ENCODE results near the gene TMEM14B.
A peak's percentile ranks its signal among the peaks of the same experiment; 100 is the strongest.
"Not testable (repeated sequence)": the region's sequence is repeated elsewhere in the genome, so short reads cannot be mapped to it uniquely, and the experiment has no call there.

Gene TMEM14B

GRCh38 chr6:10743515-10743914, 4.1 kb upstream of the TMEM14B start:
- no peaks in the 10 kb centered on the region for H3K27me3 ChIP-seq (ENCODE audit: control insufficient read depth in 1 of 2, insufficient read depth in 2 of 2, low read length in 2 of 2)
- H3K9me3 ChIP-seq (ENCODE audit: control insufficient read depth in 1 of 2, low read length in 2 of 2), result no peaks in the 10 kb centered on the region
- no peak overlapping the region for H3K27ac ChIP-seq (ENCODE audit: low read depth, low read length)
- no peak overlapping the region for H3K9ac ChIP-seq (ENCODE audit: low read depth in 1 of 2, low read length in 2 of 2)
- no peak overlapping the region for H3K4me3 ChIP-seq (ENCODE audit: low read depth in 1 of 2, low read length in 2 of 2)
- H3K4me1 ChIP-seq (ENCODE audit: control insufficient read depth in 1 of 2, insufficient read depth in 2 of 2, low read length in 2 of 2), result peaks cover 10 to 11% of the 10 kb centered on the region in 2 donors
- no peaks in the 10 kb centered on the region for H3K36me3 ChIP-seq (ENCODE audit: control insufficient read depth in 1 of 2, insufficient read depth in 2 of 2, low read length in 2 of 2)

GRCh38 chr6:10745116-10745515, 2.5 kb upstream of the TMEM14B start:
- H3K36me3 ChIP-seq (ENCODE audit: control insufficient read depth in 1 of 2, insufficient read depth in 2 of 2, low read length in 2 of 2), result no peaks in the 10 kb centered on the region
- no peak overlapping the region for H3K27ac ChIP-seq (ENCODE audit: low read depth, low read length)

DNA sequence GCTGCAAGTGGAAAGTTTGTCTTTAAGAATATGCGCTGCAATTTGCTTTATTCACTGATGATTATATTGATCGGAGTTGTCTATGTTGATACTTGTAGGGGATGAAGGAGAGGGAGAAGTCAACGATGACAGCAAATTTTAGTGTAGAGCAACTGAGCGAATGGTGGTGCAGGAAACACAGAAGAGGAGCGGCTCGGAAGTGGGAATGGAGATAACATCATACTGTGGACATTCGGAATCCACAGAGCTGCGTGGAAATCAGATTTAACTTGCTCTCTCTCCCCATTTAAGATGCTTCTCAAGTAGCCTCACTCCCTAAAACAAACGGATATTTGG, 722 bp upstream of the TMEM14B start:
- Histone ChIP-seq H3K4me3 (ENCODE audit: low read depth in 1 of 2, low read length in 2 of 2) (peak overlapping the region; percentile 80 to 98), H3K4me1 (ENCODE audit: control insufficient read depth in 1 of 2, insufficient read depth in 2 of 2, low read length in 2 of 2) (peaks cover 25 to 26% of the 10 kb centered on the region in 2 donors), H3K36me3 (ENCODE audit: control insufficient read depth in 1 of 2, insufficient read depth in 2 of 2, low read length in 2 of 2) (peaks cover 0 to 14% of the 10 kb centered on the region in 2 donors), H3K9ac (ENCODE audit: low read depth in 1 of 2, low read length in 2 of 2) (peak overlapping the region; percentile 58 to 74), H3K27me3 (ENCODE audit: control insufficient read depth in 1 of 2, insufficient read depth in 2 of 2, low read length in 2 of 2) (no peaks in the 10 kb centered on the region), H3K27ac (ENCODE audit: low read depth, low read length) (peak overlapping the region; percentile 36), H3K9me3 (ENCODE audit: control insufficient read depth in 1 of 2, low read length in 2 of 2) (no peaks in the 10 kb centered on the region)

More at GRCh38 chr6:10745116-10745515, 2.5 kb upstream of the TMEM14B start:
- no peaks in the 10 kb centered on the region for H3K9me3 ChIP-seq (ENCODE audit: control insufficient read depth in 1 of 2, low read length in 2 of 2)
- H3K4me3 ChIP-seq (ENCODE audit: low read depth in 1 of 2, low read length in 2 of 2), result no peak overlapping the region
- H3K9ac ChIP-seq (ENCODE audit: low read depth in 1 of 2, low read length in 2 of 2), result no peak overlapping the region
- H3K4me1 ChIP-seq (ENCODE audit: control insufficient read depth in 1 of 2, insufficient read depth in 2 of 2, low read length in 2 of 2), result peaks cover 25 to 26% of the 10 kb centered on the region in 2 donors
- H3K27me3 ChIP-seq (ENCODE audit: control insufficient read depth in 1 of 2, insufficient read depth in 2 of 2, low read length in 2 of 2), result no peaks in the 10 kb centered on the region

DNA sequence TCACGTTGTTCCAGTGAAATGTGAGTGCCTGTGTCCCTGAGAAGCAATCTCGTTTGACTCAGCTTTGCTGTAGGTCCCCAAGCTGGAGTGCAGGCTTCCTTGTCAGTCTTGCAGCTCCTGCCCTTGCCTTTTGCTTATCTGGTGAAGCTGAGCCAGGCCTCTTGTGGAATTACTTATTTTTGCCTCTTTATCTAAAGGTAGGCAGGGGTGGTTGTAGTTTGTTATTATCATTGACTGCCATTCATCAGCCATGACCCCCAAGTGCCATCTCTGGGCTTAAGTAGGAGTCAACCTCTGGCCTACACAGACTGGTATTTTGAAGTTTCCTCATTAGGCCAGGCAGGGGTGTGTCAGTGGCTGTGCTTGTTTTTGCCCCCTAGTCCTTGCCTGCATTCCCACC, 2.1 kb downstream of the TMEM14B start:
- no peak overlapping the region for H3K9ac ChIP-seq (ENCODE audit: low read depth in 1 of 2, low read length in 2 of 2)
- H3K4me3 ChIP-seq (ENCODE audit: low read depth in 1 of 2, low read length in 2 of 2), result no peak overlapping the region
- H3K27me3 ChIP-seq (ENCODE audit: control insufficient read depth in 1 of 2, insufficient read depth in 2 of 2, low read length in 2 of 2), result no peaks in the 10 kb centered on the region
- H3K4me1 ChIP-seq (ENCODE audit: control insufficient read depth in 1 of 2, insufficient read depth in 2 of 2, low read length in 2 of 2), result peaks cover 25 to 26% of the 10 kb centered on the region in 2 donors
- no peaks in the 10 kb centered on the region for H3K9me3 ChIP-seq (ENCODE audit: control insufficient read depth in 1 of 2, low read length in 2 of 2)
- no peak overlapping the region for H3K27ac ChIP-seq (ENCODE audit: low read depth, low read length)
- H3K36me3 ChIP-seq (ENCODE audit: control insufficient read depth in 1 of 2, insufficient read depth in 2 of 2, low read length in 2 of 2), result peaks cover 16 to 38% of the 10 kb centered on the region in 2 donors

DNA sequence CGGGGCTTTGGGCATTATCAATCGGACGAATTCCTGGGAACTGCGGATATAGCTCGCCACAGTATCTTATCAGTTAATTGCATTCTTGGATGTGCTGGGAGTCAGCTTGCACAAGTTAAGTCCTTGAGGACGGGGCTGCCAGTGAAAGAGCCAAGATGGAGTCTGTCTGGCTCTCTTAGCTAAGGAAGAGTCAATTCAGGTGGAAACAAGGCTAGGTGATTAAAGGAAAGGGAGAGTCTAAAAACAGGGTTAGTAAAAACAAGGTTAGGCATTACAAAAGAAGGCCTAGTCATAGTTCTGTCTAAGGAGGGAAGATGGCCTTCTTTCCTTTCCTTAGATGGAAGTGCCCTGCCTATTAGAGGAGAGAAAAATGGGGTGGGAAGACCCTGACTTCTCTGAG, 3.0 kb downstream of the TMEM14B start:
- H3K27ac ChIP-seq (ENCODE audit: low read depth, low read length); H3K27me3 ChIP-seq (ENCODE audit: control insufficient read depth in 1 of 2, insufficient read depth in 2 of 2, low read length in 2 of 2); H3K4me3 ChIP-seq (ENCODE audit: low read depth in 1 of 2, low read length in 2 of 2); H3K9ac ChIP-seq (ENCODE audit: low read depth in 1 of 2, low read length in 2 of 2); H3K9me3 ChIP-seq (ENCODE audit: control insufficient read depth in 1 of 2, low read length in 2 of 2): not testable (repeated sequence)
- H3K36me3 ChIP-seq (ENCODE audit: control insufficient read depth in 1 of 2, insufficient read depth in 2 of 2, low read length in 2 of 2), result peaks cover 24 to 46% of the 10 kb centered on the region in 2 donors
- H3K4me1 ChIP-seq (ENCODE audit: control insufficient read depth in 1 of 2, insufficient read depth in 2 of 2, low read length in 2 of 2), result peaks cover 25 to 26% of the 10 kb centered on the region in 2 donors

DNA sequence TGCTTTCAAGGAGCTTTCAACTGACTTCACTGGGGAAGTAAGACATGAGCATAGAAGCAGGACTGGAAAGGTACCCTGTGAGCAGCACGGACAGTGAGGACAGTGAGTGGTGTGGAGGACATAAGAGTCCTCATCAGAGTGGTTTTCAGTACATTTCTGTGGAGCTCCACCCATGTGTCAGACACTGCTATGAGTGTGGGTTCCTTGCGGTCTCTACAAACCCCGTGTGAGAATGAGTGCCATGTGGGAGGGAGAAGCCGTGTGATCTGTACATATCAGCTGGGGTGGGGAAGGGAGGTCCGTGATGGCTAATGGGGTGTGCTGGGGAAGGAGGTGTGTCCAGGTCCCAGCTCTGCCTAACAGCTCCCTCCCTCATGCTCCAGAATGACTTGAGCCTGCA, 4.2 kb downstream of the TMEM14B start:
- H3K4me1 ChIP-seq (ENCODE audit: control insufficient read depth in 1 of 2, insufficient read depth in 2 of 2, low read length in 2 of 2), result peaks cover 22 to 24% of the 10 kb centered on the region in 2 donors
- not testable (repeated sequence) for H3K9ac ChIP-seq (ENCODE audit: low read depth in 1 of 2, low read length in 2 of 2); H3K9me3 ChIP-seq (ENCODE audit: control insufficient read depth in 1 of 2, low read length in 2 of 2); H3K4me3 ChIP-seq (ENCODE audit: low read depth in 1 of 2, low read length in 2 of 2); H3K27ac ChIP-seq (ENCODE audit: low read depth, low read length); H3K27me3 ChIP-seq (ENCODE audit: control insufficient read depth in 1 of 2, insufficient read depth in 2 of 2, low read length in 2 of 2)
- H3K36me3 ChIP-seq (ENCODE audit: control insufficient read depth in 1 of 2, insufficient read depth in 2 of 2, low read length in 2 of 2), result peaks cover 24 to 55% of the 10 kb centered on the region in 2 donors

DNA sequence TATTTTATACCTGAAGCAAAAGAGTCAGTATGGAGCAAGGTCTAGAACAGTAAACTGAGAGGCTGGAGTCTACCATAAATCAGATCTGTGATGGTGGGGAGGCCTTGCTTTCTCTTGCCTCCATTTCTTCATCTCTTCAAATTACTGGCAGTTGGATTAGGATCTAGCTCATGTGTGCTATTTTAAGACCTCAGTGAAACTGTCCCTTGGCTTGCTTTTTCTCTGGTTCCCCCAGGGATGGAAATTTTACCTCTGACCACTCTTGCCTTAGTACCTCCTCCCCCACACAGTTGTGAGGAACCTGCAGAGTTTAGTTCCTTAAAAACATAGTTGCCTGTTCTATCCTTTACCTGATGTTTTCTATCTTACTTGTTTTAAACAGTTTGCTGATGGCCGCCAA, 8.5 kb downstream of the TMEM14B start:
- no peak overlapping the region for H3K9ac ChIP-seq (ENCODE audit: low read depth in 1 of 2, low read length in 2 of 2)
- H3K36me3 ChIP-seq (ENCODE audit: control insufficient read depth in 1 of 2, insufficient read depth in 2 of 2, low read length in 2 of 2), result peaks cover 31 to 58% of the 10 kb centered on the region in 2 donors
- no peak overlapping the region for H3K4me3 ChIP-seq (ENCODE audit: low read depth in 1 of 2, low read length in 2 of 2)
- no peaks in the 10 kb centered on the region for H3K27me3 ChIP-seq (ENCODE audit: control insufficient read depth in 1 of 2, insufficient read depth in 2 of 2, low read length in 2 of 2)
- H3K9me3 ChIP-seq (ENCODE audit: control insufficient read depth in 1 of 2, low read length in 2 of 2), result no peaks in the 10 kb centered on the region
- H3K4me1 ChIP-seq (ENCODE audit: control insufficient read depth in 1 of 2, insufficient read depth in 2 of 2, low read length in 2 of 2), result no peaks in the 10 kb centered on the region
- H3K27ac ChIP-seq (ENCODE audit: low read depth, low read length), result no peak overlapping the region

DNA sequence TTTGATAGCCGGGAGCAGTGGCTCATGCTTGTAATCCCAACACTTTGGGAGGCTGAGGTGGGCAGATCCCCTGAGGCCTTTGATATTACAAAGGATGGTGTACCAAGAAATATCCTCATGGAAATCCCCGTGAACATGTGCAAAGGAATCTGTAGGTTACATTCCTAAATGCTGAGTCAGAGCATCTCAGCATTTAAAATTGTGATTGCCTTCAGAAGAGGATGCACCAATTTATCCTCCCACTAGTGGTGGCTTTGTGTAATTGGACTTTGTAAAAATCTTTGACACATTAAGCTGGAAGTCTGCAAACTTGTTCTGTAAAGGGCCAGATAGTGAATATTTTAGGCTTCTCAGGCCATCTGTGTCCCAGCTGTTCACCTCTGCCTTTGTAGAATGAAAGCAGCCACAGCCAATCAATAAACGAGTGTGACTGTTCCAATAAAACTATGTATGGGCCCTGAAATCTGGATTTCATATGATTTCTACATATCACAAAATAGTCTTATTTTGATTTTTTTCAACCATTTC, 11.8 kb downstream of the TMEM14B start:
- H3K36me3 ChIP-seq (ENCODE audit: control insufficient read depth in 1 of 2, insufficient read depth in 2 of 2, low read length in 2 of 2), result peaks cover 19 to 31% of the 10 kb centered on the region in 2 donors
- H3K4me3 ChIP-seq (ENCODE audit: low read depth in 1 of 2, low read length in 2 of 2), result no peak overlapping the region
- no peak overlapping the region for H3K9ac ChIP-seq (ENCODE audit: low read depth in 1 of 2, low read length in 2 of 2)
- H3K4me1 ChIP-seq (ENCODE audit: control insufficient read depth in 1 of 2, insufficient read depth in 2 of 2, low read length in 2 of 2), result no peaks in the 10 kb centered on the region
- H3K27ac ChIP-seq (ENCODE audit: low read depth, low read length), result no peak overlapping the region
- H3K27me3 ChIP-seq (ENCODE audit: control insufficient read depth in 1 of 2, insufficient read depth in 2 of 2, low read length in 2 of 2), result no peaks in the 10 kb centered on the region
- H3K9me3 ChIP-seq (ENCODE audit: control insufficient read depth in 1 of 2, low read length in 2 of 2), result no peaks in the 10 kb centered on the region

GRCh38 chr6:10759884-10760329, 12.3 kb downstream of the TMEM14B start:
- Histone ChIP-seq H3K4me3 (ENCODE audit: low read depth in 1 of 2, low read length in 2 of 2) (no peak overlapping the region), H3K9ac (ENCODE audit: low read depth in 1 of 2, low read length in 2 of 2) (no peak overlapping the region), H3K27ac (ENCODE audit: low read depth, low read length) (no peak overlapping the region), H3K36me3 (ENCODE audit: control insufficient read depth in 1 of 2, insufficient read depth in 2 of 2, low read length in 2 of 2) (peaks cover 14 to 26% of the 10 kb centered on the region in 2 donors), H3K9me3 (ENCODE audit: control insufficient read depth in 1 of 2, low read length in 2 of 2) (no peaks in the 10 kb centered on the region), H3K4me1 (ENCODE audit: control insufficient read depth in 1 of 2, insufficient read depth in 2 of 2, low read length in 2 of 2) (no peaks in the 10 kb centered on the region), H3K27me3 (ENCODE audit: control insufficient read depth in 1 of 2, insufficient read depth in 2 of 2, low read length in 2 of 2) (no peaks in the 10 kb centered on the region)

DNA sequence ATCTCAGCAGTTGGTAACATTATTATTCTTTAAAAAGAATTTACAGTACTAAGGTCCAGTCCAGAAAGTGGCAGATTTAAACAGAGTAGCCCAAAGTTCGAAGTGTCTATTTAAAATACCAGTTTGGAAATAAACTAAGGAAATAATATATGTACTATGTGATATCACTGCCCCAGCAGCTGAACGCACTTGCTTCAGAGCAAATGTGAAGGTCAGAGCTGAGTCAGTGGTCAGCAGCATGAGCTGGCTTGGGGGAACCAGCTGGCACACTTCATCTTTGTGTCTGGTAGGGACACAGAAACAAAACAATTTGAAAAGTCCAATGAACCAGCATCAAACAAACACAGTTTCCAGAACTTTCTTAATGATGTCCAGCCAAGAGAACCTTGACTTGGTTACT, 15.4 kb downstream of the TMEM14B start:
- no peaks in the 10 kb centered on the region for H3K27me3 ChIP-seq (ENCODE audit: control insufficient read depth in 1 of 2, insufficient read depth in 2 of 2, low read length in 2 of 2)
- H3K9ac ChIP-seq (ENCODE audit: low read depth in 1 of 2, low read length in 2 of 2), result no peak overlapping the region
- H3K4me3 ChIP-seq (ENCODE audit: low read depth in 1 of 2, low read length in 2 of 2), result no peak overlapping the region
- H3K4me1 ChIP-seq (ENCODE audit: control insufficient read depth in 1 of 2, insufficient read depth in 2 of 2, low read length in 2 of 2), result no peaks in the 10 kb centered on the region
- no peaks in the 10 kb centered on the region for H3K9me3 ChIP-seq (ENCODE audit: control insufficient read depth in 1 of 2, low read length in 2 of 2)
- H3K36me3 ChIP-seq (ENCODE audit: control insufficient read depth in 1 of 2, insufficient read depth in 2 of 2, low read length in 2 of 2), result peaks cover under 1 to 8% of the 10 kb centered on the region in 2 donors
- no peak overlapping the region for H3K27ac ChIP-seq (ENCODE audit: low read depth, low read length)

DNA sequence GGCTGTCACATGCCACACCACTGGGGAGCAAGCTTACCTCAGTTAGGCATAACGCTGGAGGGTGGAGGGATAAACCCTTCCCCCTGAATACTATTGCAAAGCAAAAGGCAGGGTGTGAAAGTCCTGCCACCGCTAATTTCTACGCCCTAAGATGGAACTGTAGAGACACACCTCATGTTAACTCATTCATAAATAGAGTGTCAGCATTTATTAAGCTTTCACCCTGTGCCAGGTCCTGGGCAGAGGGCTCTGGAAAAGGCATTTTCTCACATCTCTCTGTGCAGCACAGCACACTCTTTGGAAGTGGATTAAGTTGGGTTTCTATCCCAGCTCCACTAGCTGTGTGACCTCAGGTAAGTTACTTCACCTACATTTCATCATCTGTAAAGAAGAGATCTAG, 21.8 kb downstream of the TMEM14B start:
- Histone ChIP-seq H3K36me3 (ENCODE audit: control insufficient read depth in 1 of 2, insufficient read depth in 2 of 2, low read length in 2 of 2) (peaks cover 0 to 10% of the 10 kb centered on the region in 2 donors), H3K9ac (ENCODE audit: low read depth in 1 of 2, low read length in 2 of 2) (no peak overlapping the region), H3K4me3 (ENCODE audit: low read depth in 1 of 2, low read length in 2 of 2) (no peak overlapping the region), H3K4me1 (ENCODE audit: control insufficient read depth in 1 of 2, insufficient read depth in 2 of 2, low read length in 2 of 2) (no peaks in the 10 kb centered on the region), H3K27me3 (ENCODE audit: control insufficient read depth in 1 of 2, insufficient read depth in 2 of 2, low read length in 2 of 2) (no peaks in the 10 kb centered on the region), H3K27ac (ENCODE audit: low read depth, low read length) (no peak overlapping the region), H3K9me3 (ENCODE audit: control insufficient read depth in 1 of 2, low read length in 2 of 2) (no peaks in the 10 kb centered on the region)
